Panc1 (cell line): ENCODE data around the gene IZUMO4. TPM values are rescaled to one million over a fixed set of nuclear protein-coding genes. Genes with fewer than 3 reads are reported as not detected.
A peak's percentile ranks its signal among the peaks of the same experiment; 100 is the strongest.

Source experiments
- ATAC-seq: fragments of 200-7000 bp; cut with Tn5 transposase; 2 replicates; pipeline ENCODE4 v1.9.1; 2020; ENCODE audit warnings: mild to moderate bottlenecking, moderate library complexity
- BruUV-seq: library from RNA; stranded (reverse); fragments of 400-500 nt; replicated peaks from 2 replicates; lab custom pipeline; 2021; lab: Mats Ljungman, UMichigan
- CTCF ChIA-PET: fragments of 300-600 bp; sonication (Branson Sonifier 250); formaldehyde crosslinking; loops from one replicate; lab custom pipeline; 2022; ENCODE audit warnings: antibody characterized with exemption; lab: Charles Lee
- POLR2A ChIA-PET: fragments of 300-600 bp; sonication (Branson Sonifier 250); formaldehyde crosslinking; loops from one replicate; lab custom pipeline; 2022; ENCODE audit warnings: antibody characterized with exemption; lab: Charles Lee
- DNase-seq: peaks from one replicate; pipeline ENCODE4 v3.0.0-alpha.2; 2010; ENCODE audit warnings: low read depth, low spot score
- H3K27ac ChIP-seq: 2 replicates; pipeline ENCODE4 v1.5.1; 2011; ENCODE audit warnings: mild to moderate bottlenecking, low read length, inconsistent platforms
- H3K27me3 ChIP-seq: fragments of 200-500 bp; sonication (Bioruptor generic); 2 replicates; pipeline ENCODE4 v1.6.0; 2014; ENCODE audit warnings: low read length, inconsistent platforms; ENCODE audit not compliant: control insufficient read depth, insufficient read depth
- H3K36me3 ChIP-seq: fragments of 200-500 bp; sonication (Bioruptor generic); 2 replicates; pipeline ENCODE4 v1.5.1; 2014; ENCODE audit warnings: inconsistent platforms, mild to moderate bottlenecking, low read length, moderate library complexity; ENCODE audit not compliant: control insufficient read depth, insufficient read depth
- H3K4me1 ChIP-seq: 2 replicates; pipeline ENCODE4 v1.5.1; 2011; ENCODE audit warnings: inconsistent platforms, mild to moderate bottlenecking, low read length, moderate library complexity; ENCODE audit not compliant: control insufficient read depth, insufficient read depth
- H3K4me3 ChIP-seq, 2 experiments: 2 replicates each; pipeline ENCODE4 v1.5.1; 2011 to 2012; ENCODE audit warnings: low read depth in 2 of 2, low read length in 2 of 2, mild to moderate bottlenecking in 2 of 2, inconsistent platforms in 1 of 2, moderate library complexity in 1 of 2
- H3K9me3 ChIP-seq: fragments of 200-500 bp; sonication (Bioruptor generic); 2 replicates; pipeline ENCODE4 v1.5.1; 2014; ENCODE audit warnings: low read depth, mild to moderate bottlenecking, inconsistent platforms, low read length, moderate library complexity; ENCODE audit not compliant: control insufficient read depth, insufficient read depth
- CTCF ChIP-seq: fragments of 450-650 bp; IDR thresholded peaks from 2 replicates; pipeline ENCODE4 v1.5.1; 2017; ENCODE audit warnings: mild to moderate bottlenecking
- POLR2AphosphoS5 ChIP-seq: IDR thresholded peaks from 2 replicates; pipeline ENCODE4 v1.6.1; 2012; ENCODE audit warnings: mild to moderate bottlenecking, low read depth, low read length, moderate library complexity
- REST ChIP-seq, 2 experiments: IDR thresholded peaks; 2 replicates each; pipeline ENCODE4 v1.6.1; 2011 to 2012; ENCODE audit warnings: low read depth in 2 of 2, control low read depth in 1 of 2, low read length in 1 of 2, mild to moderate bottlenecking in 1 of 2, moderate library complexity in 1 of 2; ENCODE audit not compliant: insufficient read depth in 1 of 2
- SIN3A ChIP-seq: IDR thresholded peaks from 2 replicates; pipeline ENCODE4 v1.6.1; 2012; ENCODE audit warnings: low read depth, mild to moderate bottlenecking, low read length, moderate library complexity, borderline replicate concordance; ENCODE audit not compliant: insufficient read depth
- TCF7L2 ChIP-seq: IDR thresholded peaks from 2 replicates; pipeline ENCODE4 v1.6.1; 2011; ENCODE audit warnings: mild to moderate bottlenecking, low read depth, low read length, inconsistent platforms
- in situ Hi-C: cut with HindIII; loops from 2 replicates; pipeline ENCODE4 v1.10.0; 2016; ENCODE audit warnings: low sequenced_read_pairs, low pct_unique_long_range_greater_than_20kb
- intact Hi-C: fragments of 100-400 bp; cut with micrococcal nuclease; formaldehyde crosslinking; loops from one replicate; pipeline ENCODE4 v1.10.0; 2022; ENCODE audit not compliant: unreplicated experiment
- total RNA-seq: library from RNA; stranded (reverse); gene quantifications from one replicate; pipeline ENCODE4 v1.2.1, GENCODE V29; 2021; ENCODE audit not compliant: unreplicated experiment

IZUMO4 gene
- total RNA-seq, 1 experiment from 2014 or later, result 5.4 TPM

- intact Hi-C loops, result no loop called here
- H3K27ac ChIP-seq, result peak overlapping the region; percentile 75
- BruUV-seq, result TSS peak; percentile 80
- POLR2A ChIA-PET, result interaction anchor here (0.6 kb wide), 1 partner anchor 148 kb away, joined by 5 read pairs; no protein-coding TSS in a partner anchor
- DNase-seq, result no peak
- CTCF ChIA-PET, result no interaction called here
- ATAC-seq, result peak; percentile 27
- H3K27me3 ChIP-seq, result no peaks in the 10 kb centered on the region
- TF ChIP-seq POLR2AphosphoS5 (no peak), SIN3A (no peak), REST (IDR thresholded peaks at IDR 0.05; ENCODE audit: insufficient read depth in 1 of 2, low read depth in 2 of 2, low read length in 1 of 2) (no peak), CTCF (no peak), TCF7L2 (no peak)
- in situ Hi-C loops, result no loop called here
- peaks cover 6% of the 10 kb centered on the region; the same call in 1 of the 2 replicates for H3K36me3 ChIP-seq
- peak overlapping the region; percentile 78 to 84 for H3K4me3 ChIP-seq
- no peaks in the 10 kb centered on the region for H3K9me3 ChIP-seq
- H3K4me1 ChIP-seq, result peaks cover 47% of the 10 kb centered on the region
These were observed 47.6 kb upstream of the IZUMO4 start for GRCh38 chr19:2048959-2049740.

- no peaks in the 10 kb centered on the region for H3K9me3 ChIP-seq
- POLR2A ChIA-PET, result interaction anchor here (0.6 kb wide), 1 partner anchor 149 kb away, joined by 5 read pairs; no protein-coding TSS in a partner anchor
- H3K27ac ChIP-seq, result peak overlapping the region; percentile 75
- peak overlapping the region; percentile 78 to 84 for H3K4me3 ChIP-seq
- in situ Hi-C loops (no loop called here), intact Hi-C loops (no loop called here)
- H3K4me1 ChIP-seq, result peaks cover 46% of the 10 kb centered on the region
- no peak for TF ChIP-seq CTCF
- TF ChIP-seq TCF7L2, result no peak
- 0 out of 2 replicates have a peak, but pooled peaks have one; percentile 28 for TF ChIP-seq SIN3A
- no peak for TF ChIP-seq REST (IDR thresholded peaks at IDR 0.05; ENCODE audit: insufficient read depth in 1 of 2, low read depth in 2 of 2, low read length in 1 of 2)
- no peak; the same call in 1 of the 2 replicates for TF ChIP-seq POLR2AphosphoS5
- BruUV-seq, result no TSS peak
- ATAC-seq (peak; percentile 20; the same call in 1 of the 2 replicates), DNase-seq (no peak)
- H3K27me3 ChIP-seq, result no peaks in the 10 kb centered on the region
- H3K36me3 ChIP-seq, result peaks cover 6% of the 10 kb centered on the region; the same call in 1 of the 2 replicates
- CTCF ChIA-PET, result no interaction called here
These were observed 46.9 kb upstream of the IZUMO4 start for GRCh38 chr19:2049741-2050348.
